GOT3 (cell line): ENCODE data around the gene ZNF536.
"Not testable (repeated sequence)": the region's sequence is repeated elsewhere in the genome, so short reads cannot be mapped to it uniquely, and the experiment has no call there.

Source experiments
- DNase-seq: peaks from one replicate; lab custom pipeline; 2025; ENCODE audit warnings: mixed read lengths; lab: John Stamatoyannopoulos, UW

Gene ZNF536

DNA sequence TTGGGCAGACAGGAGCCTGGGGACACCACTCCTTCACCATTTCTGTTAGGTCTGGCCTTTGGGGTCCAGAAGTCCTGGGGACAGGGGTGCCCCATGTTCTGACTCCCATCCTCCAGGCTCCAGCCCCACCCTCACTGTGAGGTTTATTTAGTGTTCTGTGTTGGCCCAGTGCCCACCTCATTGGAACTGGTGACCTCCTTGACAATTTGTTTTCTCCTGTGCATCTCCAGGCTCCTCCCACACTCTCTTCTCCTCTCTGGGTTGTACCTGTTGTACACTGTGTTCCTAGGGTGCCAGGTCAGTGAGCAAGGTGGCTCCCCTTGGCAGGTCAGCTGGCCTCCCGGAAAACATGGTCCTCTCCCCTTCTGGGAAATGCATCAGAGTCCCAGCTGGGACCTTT, 110.8 kb downstream of the ZNF536 start:
- DNase-seq, result no peak

DNA sequence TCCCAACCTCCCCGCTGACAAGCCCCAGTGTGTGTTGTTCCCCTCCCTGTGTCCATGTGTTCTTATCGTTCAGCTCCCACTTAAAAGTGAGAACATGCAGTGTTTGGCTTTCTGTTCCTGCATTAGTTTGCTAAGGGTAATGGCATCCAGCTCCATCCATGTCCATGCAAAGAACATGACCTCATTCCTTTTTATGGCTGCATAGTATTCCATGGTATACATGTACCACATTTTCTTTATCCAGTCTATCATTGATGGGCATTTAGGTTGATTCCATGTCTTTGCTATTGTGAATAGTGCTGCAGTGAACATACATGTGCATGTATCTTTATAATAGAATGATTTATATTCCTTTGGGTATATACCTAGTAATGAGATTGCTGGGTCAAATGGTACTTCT, 114.1 kb downstream of the ZNF536 start:
- not testable (repeated sequence) for DNase-seq

DNA sequence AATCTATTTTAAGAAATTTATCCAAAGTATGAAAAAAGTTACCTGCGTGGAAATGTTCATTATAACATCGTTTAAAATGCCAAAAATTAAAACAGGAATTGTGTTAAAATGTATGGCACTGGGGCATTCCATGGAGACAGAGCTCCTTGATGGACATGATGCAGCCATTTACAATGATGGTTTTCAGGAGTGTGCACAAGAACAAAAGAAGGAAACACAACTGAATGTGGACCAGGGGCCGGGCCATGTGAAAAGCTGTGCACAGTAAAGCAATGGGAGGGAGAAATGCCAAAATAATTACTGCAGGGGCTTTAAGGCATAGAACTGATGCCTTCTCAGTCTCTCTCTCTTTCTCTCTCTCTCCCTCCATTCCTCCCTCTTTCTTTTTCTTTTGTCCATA, 115.0 kb downstream of the ZNF536 start:
- DNase-seq, result no peak

DNA sequence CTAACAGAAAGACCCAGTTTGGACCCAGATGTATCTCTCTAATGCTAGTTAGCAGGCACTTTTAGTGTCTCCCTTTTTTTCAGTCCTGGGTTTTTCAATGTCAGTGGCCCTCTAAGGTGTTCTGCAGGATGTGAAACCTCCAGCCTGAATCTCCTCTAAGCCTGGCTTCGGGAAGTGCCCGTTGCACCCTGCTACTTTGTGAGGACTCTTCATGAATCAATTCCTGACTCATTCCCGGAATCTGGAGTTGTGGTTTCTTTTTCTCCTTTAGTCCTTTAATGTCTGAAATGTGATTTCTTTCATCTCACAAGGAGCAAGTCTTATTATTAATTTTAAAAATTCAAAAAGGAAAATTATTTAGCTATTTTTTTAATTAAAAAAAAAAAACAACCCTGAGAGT, 116.0 kb downstream of the ZNF536 start:
- DNase-seq, result no peak

DNA sequence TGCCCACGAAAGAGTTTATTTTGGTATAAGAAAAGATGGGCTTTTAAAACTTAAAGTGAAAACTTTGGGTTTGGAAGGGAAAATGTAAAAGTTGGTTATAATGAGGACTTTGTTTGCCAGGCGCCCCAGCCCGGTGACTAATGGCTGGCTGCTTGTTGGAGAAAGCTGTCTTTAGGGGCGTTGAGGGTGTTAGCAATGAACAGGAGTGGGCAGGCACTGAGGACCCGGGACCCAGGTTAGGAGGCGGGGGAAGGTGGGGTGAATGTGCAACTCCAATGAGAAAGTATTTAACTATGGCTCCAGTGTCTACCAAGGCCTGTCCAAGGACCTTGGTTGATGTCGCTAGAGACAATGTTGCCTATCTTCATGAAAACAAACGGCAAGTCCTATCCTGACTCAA, 118.6 kb downstream of the ZNF536 start:
- no peak for DNase-seq

DNA sequence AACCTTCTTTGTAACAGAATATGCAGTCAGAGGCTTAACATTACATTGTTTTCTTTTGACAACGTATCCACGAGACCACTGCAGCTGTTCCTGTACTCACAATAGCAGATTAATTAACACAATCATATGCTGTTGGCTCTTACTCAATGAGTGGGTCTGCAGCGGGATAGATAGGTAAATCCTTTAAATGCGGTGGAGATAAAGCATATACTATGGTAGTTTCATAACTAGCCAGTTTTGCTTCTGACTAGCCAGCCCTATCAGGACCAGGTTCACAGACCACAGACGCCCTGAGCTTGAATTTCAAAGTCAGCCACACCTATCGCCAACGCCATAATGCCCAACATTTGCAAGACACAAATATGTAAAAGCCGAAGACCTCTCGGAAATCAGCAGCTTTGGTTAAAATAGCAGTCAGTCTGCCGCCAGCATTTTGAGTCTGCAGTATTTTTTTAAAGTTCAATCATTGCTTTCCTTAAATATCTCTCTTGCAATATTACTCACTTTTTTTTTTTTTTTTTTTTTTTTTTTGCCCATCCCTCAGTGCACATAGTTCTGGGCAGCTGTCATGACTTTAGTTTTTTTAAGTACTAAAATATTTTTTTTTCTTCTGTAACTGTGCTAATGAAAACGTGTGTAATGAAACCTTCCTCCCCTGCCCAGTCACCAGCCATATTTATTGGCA, 120.5 kb downstream of the ZNF536 start:
- DNase-seq, result no peak

DNA sequence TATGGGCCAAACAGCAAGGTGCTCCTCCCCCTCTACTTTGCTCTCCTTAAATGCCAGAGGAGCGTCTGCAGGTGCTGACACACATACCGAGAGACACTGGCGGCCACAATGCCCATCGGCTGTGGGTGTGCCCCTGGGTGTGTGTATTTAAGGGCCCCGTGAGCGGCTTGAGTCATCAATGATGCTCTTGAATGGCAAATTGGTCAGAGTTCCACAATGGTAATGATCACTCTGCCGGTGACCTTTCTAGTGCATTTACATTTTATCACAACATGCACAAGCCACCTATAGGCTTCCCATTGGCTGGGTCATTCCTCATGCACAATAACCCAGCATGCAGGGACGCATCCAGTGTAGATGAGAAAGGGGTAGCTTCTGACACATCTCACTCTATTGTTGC, 124.8 kb downstream of the ZNF536 start:
- DNase-seq, result no peak

DNA sequence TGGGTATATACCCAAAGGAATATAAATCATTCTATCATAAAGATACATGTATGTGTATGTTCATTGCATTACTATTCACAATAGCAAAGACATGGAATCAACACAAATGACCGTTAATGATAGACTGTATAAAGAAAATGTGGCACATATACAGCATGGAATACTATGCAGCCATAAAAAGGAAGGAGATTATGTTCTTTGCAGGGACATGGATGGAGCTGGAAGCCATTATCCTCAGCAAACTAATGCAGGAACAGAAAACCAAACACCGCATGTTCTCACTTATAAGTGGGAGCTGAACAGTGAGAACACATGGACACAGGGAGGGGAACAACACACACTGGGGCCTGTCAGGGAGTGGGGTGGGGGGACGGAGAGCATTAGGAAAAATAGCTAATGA, 125.9 kb downstream of the ZNF536 start:
- not testable (repeated sequence) for DNase-seq

DNA sequence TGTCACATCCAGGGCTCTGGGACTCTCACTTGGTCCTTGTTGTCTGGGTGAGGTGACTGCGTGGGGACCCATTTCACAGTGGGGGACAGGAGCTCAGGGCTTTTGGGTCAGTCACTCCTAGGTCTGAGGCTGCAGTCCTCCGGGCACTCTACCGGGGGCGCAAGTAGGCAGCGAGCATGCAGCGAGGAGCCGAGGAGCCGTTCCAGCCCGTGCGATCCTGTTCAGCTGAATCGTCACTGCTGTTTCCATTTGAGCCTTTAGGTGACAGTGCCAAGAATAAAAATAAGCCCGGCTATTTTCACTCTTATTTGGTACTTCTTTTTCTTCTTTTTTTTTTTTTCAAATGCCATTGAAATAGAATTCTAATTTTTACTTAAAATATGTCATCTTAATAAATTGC, 126.5 kb downstream of the ZNF536 start:
- no peak for DNase-seq

DNA sequence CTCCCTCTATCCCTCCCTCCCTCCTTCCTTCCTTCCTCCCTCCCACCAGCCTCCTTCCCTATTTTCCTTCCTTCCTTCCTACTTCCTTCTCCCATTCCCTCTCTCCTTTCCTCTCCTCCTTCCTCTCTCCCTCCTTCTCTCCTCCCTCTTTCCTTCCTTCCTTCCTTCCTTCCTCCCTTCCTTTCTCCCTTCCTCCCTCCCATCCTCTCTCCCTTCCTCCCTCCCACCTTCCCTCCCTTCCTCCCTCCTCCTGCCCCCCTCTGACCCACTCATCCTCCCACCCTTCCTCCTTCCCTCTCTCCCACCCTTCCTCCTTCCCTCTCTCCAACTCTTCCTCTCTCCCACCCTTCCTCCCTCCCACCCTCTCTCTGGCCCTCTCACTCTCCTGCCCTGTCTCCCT, 132.1 kb downstream of the ZNF536 start:
- DNase-seq, result no peak

DNA sequence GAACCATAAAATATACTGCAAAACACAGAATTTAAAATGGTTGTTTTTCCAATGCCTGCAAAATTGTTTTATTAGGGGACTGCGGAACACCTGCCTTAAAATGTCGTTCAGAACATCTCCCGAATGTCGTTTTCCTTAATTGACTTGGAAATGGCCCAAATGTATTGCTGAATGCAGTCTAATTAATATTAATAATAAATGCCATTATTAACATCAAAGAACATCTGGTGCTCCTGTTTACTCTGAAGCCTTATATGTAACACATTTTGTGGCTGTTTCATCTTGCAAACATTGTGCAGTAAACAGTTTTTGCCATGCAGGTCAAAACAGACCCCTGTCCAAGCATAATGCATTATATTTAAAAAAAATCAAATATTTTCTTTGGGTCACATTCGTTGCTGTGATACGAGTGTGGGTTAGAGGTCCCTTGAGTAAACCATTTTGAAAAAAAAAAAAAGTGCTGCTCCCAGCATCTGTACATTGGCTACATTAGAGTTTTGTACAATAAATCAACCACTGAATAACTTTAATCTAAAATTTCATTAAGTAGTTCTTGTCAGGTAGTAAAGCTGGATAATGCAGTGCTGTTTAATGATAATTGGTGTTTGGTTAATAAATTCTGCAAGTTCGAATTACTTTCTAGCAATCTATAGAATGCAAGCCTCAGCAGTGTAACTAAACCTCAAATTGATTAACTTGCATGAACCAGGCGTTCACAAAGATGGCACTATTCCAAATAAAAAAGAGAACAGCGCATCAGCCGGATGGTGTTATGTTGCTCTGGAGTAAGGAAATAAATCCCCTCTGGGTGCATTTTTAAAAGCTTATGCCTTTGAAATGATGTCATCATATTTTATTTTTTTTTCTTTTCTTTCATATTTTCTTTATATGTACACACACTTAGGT, 140.2 kb downstream of the ZNF536 start:
- no peak for DNase-seq

DNA sequence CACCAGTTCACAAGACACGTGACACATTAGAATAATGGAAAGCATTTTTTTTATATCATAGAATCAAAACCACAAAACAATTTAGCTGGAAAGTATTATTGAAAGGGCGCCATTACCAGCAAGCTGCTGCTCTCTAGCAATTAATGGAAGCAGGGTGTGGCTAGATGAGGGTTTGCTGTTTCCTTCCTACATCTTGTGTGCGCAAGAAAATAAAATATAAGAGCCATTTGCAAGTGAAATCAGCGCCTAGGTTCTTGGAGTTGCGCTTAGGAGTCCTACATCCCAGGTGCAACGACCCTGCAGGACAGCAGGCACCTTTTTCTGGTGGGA, 140.9 kb downstream of the ZNF536 start:
- no peak for DNase-seq

DNA sequence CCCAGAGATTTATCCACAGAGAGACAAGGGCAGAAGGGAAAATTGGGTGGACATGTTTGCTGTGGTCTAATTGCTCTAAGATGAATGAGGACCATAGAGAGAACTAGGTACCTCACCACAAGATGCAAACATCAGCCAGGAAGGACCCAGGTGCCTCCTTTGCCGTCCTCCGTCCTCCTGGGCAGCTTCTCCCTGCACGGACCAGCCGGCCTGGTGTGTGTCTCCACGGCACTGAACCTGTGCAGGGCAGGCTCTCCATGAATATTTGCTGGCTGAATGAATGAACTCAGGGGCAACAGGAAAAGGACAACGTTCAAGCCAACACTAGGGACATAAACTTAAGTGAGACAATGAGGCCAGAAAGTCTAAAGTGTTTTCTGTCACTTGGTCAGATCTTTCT, 143.9 kb downstream of the ZNF536 start:
- no peak for DNase-seq

DNA sequence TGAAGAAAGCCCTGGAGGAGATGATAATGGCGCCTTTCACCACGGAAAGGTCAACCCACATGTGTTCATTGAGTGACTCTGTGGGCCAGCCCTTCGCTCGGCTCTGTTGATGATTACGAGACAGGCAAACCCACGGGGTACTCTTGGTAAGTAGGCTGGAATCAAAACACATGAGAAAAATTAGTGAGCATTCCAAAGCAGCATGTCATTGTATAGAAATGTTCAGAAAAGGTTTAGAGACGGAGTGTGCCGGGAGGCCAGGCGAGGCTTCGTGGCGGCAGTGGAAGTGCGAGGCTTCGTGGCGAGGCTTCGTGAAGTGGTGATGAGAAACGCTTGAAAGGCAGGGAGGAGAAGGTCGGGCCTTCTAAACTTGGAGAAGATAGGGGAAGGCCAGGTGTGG, 144.3 kb downstream of the ZNF536 start:
- no peak for DNase-seq

DNA sequence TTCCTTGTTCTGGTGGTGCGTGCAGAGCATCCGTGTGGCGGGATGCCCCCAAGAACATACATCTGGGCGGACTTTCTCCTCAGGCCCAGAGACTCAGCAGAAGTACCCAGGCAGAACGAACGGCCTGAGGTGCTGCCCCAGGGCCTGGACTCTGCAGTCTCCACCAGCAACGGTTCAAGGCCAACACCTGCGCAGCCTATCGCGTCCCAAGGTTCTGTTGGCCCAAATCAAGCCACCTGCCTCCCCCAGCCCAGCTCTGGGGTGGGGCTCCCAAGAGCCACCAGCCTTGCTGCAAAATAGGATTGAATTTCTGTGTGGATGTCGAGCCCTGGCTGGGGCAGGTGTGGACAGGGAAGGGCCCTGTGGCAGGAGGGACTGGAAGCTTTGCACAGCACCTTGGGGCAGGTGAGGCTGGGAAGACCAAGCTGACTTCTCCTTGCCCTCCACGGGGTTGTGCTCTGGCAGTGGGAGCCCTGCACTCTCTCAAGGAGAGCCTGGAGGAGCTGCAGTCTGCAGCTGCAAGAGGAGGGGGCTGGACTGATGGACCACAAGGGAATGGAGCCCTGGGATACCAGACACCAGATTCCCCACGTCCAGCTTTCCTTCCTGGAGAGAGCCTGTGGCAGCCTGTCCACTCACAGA, 146.9 kb downstream of the ZNF536 start:
- no peak for DNase-seq

DNA sequence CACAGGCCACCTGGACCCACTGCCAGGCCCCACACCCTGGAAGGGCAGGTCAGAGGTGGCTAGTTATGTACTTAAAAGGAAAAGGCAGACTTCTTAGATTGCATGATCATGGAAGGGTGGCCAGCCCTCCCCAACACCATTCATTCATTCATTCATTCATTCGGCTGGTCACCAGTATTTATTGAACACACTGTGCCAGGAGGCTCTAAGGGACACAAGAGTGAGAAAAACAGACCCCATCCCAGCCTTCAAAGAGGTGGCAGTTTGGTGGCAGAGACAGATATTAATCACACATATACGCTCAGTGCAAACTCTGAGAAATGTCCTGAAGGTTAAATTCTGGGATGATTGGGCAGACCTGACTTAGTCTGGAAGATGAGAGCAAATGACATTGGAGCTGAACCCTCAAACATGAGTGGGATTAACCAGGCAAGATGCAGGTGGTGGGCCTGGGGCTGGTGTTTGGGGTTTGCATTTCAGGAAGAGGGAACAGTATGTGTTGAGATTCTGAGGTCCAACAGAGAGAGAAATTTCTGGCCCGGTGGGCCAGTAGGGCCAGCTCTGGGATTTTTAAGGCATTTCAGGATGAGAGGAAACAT, 147.5 kb downstream of the ZNF536 start:
- no peak for DNase-seq

DNA sequence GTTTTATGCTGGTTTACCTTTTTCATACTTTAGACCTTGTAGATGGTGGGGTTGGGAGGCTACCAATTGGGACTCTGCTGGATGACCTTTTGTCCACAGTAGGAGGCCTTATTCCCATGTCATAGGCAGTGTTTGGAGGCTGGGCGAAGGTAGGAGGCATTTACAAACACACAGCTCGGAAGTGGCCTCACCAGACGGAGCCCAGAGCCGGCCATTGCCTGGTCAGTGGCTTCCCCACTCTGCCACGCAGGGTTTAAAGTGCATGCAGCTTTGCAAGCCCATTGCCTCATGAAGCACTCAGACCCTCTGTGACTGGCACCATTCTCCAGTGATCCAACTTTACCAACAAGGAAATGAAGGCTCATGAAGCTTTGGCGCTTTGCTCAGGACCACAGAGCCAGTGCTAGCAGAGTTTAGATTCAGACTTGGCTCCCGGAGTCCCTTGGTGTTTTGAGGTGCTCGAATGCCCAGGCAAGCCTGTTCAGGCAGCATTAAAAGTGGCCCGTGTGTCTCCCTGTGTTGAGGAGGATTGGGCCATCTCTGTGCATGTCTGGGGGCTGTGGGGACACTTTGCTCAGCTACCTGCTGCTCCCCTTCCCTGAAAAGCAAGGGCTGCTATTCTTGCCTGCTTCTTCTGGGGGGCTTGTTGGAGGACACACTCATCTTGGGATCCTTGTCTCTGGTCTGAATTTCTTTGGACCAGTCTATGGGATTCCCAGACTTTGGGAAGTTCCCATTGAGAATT, 148.7 kb downstream of the ZNF536 start:
- DNase-seq, result no peak

DNA sequence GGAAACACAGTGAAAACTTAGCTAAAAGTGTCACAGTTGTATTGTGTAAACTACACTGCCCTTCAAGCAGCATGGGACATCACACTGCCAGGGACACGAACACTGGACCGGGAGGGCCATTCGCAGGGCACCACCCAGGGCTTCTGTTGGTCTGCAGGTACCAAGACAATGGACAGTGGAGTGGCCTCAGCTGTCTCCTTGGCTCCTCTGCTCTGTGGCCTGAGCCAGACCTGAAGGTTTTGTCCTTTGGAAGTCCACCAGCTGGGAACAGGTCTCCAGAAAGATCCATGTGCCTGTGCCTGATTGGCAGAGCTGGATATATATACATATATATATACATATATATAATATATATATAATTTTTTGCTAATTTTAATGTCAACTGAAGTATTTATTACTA, 149.8 kb downstream of the ZNF536 start:
- no peak for DNase-seq

DNA sequence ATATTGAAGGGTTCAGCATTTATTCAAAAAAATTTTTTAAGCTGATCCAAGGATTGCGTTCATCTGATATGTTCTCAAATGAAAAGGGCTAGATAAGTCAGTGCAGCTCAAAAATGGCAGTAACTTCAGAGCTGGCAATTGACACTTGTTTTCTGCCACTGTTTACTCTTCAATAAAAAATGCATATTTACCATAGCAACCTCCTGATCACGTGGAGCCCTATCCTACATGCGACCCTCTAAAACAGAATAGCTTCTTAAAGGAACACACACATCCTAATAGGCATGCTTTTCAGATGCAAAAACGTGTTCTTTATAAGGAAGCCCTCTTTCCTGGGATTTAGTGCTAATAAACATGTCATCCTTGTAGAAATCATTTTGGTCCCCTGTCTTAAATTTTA, 150.2 kb downstream of the ZNF536 start:
- no peak for DNase-seq

DNA sequence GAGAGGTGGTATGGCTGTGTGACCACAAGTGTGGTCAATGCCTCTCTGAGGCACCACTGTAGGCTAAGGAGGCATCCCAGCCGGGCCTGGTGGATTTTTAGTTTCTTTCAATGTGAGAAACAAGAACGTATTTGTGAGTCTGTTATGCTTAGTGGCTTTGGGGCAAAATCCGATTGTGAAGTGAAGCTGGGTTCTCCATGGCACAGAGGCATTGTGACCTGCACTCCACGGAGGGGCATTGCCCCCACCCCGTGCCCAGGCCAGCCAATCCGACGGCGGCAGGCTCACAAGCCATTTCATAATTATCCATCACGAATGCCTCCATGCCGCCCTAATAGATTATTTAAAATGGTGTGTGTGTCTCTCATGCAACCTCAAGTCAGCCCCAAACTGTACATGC, 151.6 kb downstream of the ZNF536 start:
- DNase-seq, result no peak

DNA sequence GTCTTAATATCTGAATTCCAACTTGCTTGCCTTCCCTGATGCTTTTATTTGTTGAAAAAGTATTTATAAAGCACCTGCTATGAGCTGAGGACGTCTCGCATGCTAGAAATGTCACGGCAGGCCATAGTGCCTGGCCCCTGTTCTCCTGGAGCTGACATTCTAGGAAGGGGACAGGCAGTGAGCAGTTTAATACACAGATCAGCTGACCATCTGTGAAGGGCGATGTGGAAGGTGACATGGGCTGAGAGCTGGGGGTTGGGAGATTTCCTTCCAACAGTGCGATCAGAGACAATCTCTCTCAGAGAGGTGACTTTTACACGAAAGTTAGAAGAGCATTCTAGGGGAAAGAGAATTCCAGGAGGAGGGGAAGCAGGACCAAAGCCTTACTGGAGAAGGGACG, 153.2 kb downstream of the ZNF536 start:
- DNase-seq, result no peak

DNA sequence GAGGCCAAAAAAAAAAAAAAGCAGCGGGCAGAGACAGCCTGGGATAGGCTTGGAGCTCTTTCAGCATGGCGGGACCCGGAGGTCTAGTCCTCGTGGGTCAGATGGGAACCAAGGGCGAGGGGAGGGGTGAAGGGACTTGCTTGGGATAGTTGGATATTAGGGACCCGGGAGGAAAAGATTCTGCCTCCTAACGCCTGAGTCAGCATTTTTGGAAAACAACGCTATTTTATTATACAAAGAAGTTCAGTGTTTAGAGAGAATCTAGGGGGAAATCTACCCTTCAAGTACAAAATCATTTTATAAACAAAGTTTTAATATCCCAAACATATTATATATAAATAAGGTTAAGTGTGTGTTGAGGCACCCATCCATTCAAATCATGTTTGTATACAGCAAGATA, 156.7 kb downstream of the ZNF536 start:
- no peak for DNase-seq
